Measurements from ENCODE around the gene GNG8.

The GNG8 gene

GRCh38 chr19:46635920-46636761 lies at the start of gene GNG8:
Gene GNG8, minus strand, starts transcription at chr19:46636202. Its CDS starts 1,520 bp downstream, at chr19:46634682.
- DNase-seq (ENCODE audit: low spot score) (no peak), FAIRE-seq (no peak)

DNA sequence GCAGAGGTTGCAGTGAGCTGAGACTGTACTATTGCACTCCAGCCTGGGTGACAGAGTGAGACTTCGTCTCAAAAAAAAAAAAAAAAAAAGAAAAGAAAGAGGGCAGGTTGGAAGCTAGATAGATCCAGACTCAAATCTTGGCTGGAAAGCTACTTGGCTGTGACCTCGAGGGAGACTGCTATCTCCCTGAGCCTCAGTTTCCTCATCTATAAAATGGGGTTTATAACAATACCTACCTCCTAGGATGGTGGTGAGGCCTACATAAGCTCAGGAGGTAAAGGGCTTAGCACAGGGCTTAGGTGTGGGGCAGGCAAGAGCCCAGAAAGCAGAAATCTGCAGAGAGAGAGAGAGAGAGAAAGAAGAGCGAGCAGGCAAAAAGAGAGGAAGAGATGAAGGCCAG lies 49.2 kb upstream of the GNG8 start:
- DNase-seq (ENCODE audit: low spot score) = no peak
- no peak for FAIRE-seq

DNA sequence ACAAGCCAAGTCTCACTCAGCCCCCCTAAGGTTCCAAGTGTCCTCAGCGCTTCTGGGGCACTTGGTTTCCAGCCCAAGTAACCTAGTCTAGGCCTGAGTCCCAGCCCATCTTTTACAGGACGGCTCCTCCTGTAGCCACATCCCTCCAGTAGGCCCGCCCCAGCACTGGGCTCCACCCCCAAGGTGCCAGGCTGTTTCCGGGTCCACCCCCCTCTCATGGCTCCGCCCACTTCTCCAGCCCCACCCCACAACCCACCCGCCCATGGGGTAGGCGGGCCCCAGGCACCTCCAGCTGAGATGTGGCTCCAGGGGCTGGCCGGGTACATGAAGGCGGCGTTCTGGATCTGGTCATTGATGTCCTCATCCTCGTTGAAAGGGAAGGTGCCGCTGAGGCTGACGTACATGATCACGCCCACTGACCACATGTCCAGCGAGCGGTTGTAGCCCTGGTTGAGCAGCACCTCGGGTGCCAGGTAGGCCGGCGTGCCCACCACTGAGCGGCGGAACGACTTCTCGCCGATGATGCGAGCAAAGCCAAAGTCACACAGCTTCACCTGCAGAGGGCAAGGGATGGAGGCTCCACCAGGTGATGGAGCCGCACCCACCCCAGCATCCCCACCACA lies 42.2 kb upstream of the GNG8 start:
- DNase-seq (ENCODE audit: low spot score) = peak; percentile 61
- peak; percentile 40 for FAIRE-seq

- no peak for FAIRE-seq
- no peak for DNase-seq (ENCODE audit: low spot score)
Observed at GRCh38 chr19:46674416-46675178, 38.6 kb upstream of the GNG8 start.

DNA sequence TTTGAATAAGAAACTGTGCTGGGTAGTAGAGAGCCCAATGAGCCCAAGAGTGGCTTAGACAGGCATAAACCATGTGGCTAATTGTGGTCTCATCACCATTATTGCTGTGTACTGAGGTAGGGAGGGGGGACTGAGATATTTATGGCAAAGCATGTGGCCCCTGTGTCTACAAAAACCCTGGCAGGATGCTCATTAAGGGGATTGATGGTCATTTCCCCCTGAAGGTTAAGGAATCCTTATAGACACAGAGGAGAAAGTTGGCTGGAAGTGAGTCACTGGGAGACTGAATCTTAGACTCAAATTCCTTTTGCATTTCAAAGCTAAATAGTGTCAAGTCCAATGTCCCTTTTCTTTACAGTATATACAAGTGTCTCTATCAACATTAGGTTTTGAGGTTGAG lies 34.8 kb upstream of the GNG8 start:
- FAIRE-seq = no peak

DNA sequence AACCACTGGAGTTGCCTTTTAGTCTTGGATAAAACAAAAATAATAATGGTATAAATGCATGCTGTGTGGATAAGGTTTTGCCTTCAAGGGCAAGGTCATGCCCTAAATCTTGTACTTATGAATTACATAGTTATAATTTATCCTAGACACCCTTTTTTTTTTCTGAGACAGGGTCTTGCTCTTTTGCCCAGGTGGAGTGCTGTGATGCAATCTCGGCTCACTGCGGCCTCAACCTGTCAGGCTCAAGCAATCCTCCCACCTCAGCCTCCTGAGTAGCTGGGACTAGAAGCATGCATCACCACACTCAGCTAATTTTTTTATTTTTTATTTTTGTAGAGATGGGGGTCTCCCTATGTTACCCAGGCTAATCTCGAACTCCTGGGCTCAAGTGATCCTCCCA lies 32.7 kb upstream of the GNG8 start:
- FAIRE-seq (no peak), DNase-seq (ENCODE audit: low spot score) (no peak)

More for the DNA sequence above, 34.8 kb upstream of the GNG8 start:
- no peak for DNase-seq (ENCODE audit: low spot score)

- DNase-seq (ENCODE audit: low spot score) (no peak), FAIRE-seq (no peak)
Observed at GRCh38 chr19:46665072-46665471, 29.1 kb upstream of the GNG8 start.

GRCh38 chr19:46661735-46662592 lies 26.0 kb upstream of the GNG8 start:
- DNase-seq (ENCODE audit: low spot score) = peak; percentile 83
- no peak for FAIRE-seq

- DNase-seq (ENCODE audit: low spot score) (peak; percentile 99), FAIRE-seq (peak; percentile 89)
Observed at GRCh38 chr19:46661020-46661731, 25.2 kb upstream of the GNG8 start, which contains the start of gene DACT3. Gene DACT3, minus strand, starts transcription at chr19:46661182. Its CDS starts 118 bp downstream, at chr19:46661064.

DNA sequence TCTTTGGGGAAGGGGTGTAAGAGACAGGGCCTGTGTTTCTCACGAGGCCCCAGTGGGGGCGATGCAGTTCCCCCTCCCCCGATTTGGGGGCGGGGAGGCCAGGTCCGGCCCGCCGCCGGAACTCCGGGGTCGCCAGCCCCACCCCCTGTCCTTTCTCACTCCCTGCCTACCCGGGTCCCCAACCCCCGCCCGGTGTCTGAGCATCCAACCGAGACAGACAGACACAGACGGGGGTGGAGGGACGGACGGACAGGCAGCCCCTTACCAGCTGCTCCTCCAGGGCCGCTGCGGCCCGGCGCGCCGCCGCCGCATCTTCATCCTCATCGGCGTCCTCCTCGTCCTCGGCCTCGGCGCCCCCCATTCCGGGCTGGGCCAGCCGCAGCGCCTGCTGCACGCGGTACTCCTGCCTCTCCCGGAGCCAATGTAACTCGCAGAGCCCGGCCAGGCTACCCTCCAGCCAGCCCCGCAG lies 24.6 kb upstream of the GNG8 start:
- no peak for DNase-seq (ENCODE audit: low spot score)

GRCh38 chr19:46660008-46660517 lies 24.1 kb upstream of the GNG8 start:
- peak; percentile 40 for DNase-seq (ENCODE audit: low spot score)
- FAIRE-seq = no peak

More for the DNA sequence above, 24.6 kb upstream of the GNG8 start:
- peak; percentile 5 for FAIRE-seq

GRCh38 chr19:46659151-46660007 lies 23.4 kb upstream of the GNG8 start:
- FAIRE-seq (no peak), DNase-seq (ENCODE audit: low spot score) (peak; percentile 48)

DNA sequence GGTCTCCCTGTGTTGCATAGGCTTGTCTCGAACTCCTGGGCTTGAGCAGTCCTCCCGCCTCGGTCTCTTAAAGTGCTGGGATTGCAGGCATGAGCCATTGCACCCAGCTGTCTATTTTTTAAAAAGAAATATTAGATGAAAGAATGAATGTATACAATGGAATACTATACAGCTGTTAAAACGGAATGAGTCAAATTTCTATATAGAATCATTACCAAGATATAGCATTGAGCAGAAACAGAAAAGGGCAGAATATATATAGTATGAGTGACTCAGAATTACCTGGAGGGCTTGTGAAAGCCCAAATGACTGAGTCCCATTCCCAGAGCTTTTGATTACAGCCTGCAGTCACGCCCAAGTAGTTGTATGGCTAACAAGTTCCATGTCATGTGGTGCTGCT lies 20.5 kb upstream of the GNG8 start:
- no peak for DNase-seq (ENCODE audit: low spot score)
- no peak for FAIRE-seq

DNA sequence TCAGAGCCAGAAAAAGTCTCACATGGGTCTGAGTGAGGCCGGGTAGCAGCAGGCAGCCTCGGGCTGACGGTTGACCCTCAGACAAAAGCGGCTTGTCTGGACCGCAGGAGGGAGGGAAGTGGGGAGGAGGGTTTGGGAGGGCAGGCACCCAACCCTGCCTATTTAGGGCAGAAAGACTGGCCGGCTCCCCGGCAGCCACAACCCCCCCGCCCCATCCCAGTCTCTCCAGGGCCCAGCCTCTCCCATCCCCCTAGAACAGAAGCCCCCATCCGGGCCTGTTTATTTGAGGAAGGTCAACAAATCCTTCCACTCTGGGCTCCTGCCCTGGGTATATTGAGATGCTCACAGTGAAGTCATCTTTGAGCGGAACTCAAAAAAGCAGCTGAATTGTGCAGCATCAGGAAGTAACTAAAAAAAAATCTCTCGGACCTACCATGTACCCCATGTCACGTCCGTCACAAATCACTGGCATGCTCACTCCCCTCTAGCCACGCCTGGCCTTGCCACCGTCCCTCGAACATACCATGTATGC lies 18.7 kb upstream of the GNG8 start:
- FAIRE-seq (no peak), DNase-seq (ENCODE audit: low spot score) (no peak)

DNA sequence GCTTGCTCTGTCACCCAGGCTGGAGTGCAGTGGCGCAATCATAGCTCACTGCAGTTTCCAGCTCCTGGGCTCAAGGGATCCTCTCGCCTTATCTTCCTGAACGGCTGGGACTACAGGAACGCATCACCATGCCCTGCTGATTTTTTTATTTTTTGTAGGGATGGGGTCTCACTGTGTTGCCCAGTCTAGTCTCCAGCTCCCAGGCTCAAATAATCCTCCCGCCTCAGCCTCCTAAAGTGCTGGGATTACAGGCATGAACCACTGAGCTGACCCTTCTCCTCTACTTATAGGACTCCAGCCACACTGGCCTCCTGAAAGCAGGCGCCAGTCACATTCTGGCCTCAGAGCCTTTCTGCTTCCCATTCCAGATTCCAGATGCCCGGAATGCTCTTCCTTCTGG lies 14.4 kb upstream of the GNG8 start:
- no peak for FAIRE-seq

GRCh38 chr19:46648961-46649960 lies 13.3 kb upstream of the GNG8 start:
- DNase-seq (ENCODE audit: low spot score) = no peak
- no peak for FAIRE-seq

More for the DNA sequence above, 14.4 kb upstream of the GNG8 start:
- DNase-seq (ENCODE audit: low spot score) = no peak

All from urothelium cell line (cell line).